ENCODE data around the gene AP2A2.

Gene AP2A2

GRCh38 chr11:893008-893654, 32.5 kb upstream of the AP2A2 start:
- DNase-seq (ENCODE audit: extremely low read depth, low read depth), result no peak
- TF ChIP-seq CTCF (IDR thresholded peaks at IDR 0.05; ENCODE audit: low read depth, low read length), result no peak

- TF ChIP-seq CTCF (IDR thresholded peaks at IDR 0.05; ENCODE audit: low read depth, low read length), result no peak
- DNase-seq (ENCODE audit: extremely low read depth, low read depth), result no peak
Measured at GRCh38 chr11:894575-895201, 31.0 kb upstream of the AP2A2 start.

- TF ChIP-seq CTCF (IDR thresholded peaks at IDR 0.05; ENCODE audit: low read depth, low read length), result no peak
- DNase-seq (ENCODE audit: extremely low read depth, low read depth), result no peak
Measured at GRCh38 chr11:895331-896110, 30.1 kb upstream of the AP2A2 start.

GRCh38 chr11:897253-898142, 28.2 kb upstream of the AP2A2 start:
- TF ChIP-seq CTCF (IDR thresholded peaks at IDR 0.05; ENCODE audit: low read depth, low read length), result no peak
- DNase-seq (ENCODE audit: extremely low read depth, low read depth), result no peak

- DNase-seq (ENCODE audit: extremely low read depth, low read depth), result no peak
- peak; percentile 21 for TF ChIP-seq CTCF (IDR thresholded peaks at IDR 0.05; ENCODE audit: low read depth, low read length)
Measured at GRCh38 chr11:898143-898511, 27.5 kb upstream of the AP2A2 start.

GRCh38 chr11:898540-899190, 27.0 kb upstream of the AP2A2 start:
- no peak for DNase-seq (ENCODE audit: extremely low read depth, low read depth)
- peak; percentile 19 for TF ChIP-seq CTCF (IDR thresholded peaks at IDR 0.05; ENCODE audit: low read depth, low read length)

Data from AG09319 (cell line).